CD4-positive, alpha-beta T cell treated with Interleukin-4 for 1 hour (primary cell): ENCODE results near the gene SLX4IP.
"Not testable (repeated sequence)": the region's sequence is repeated elsewhere in the genome, so short reads cannot be mapped to it uniquely, and the experiment has no call there.

Experiments
- DNase-seq, 2 donors: peaks; one replicate each; pipeline ENCODE4 v3.0.0-alpha.2; 2020 to 2022

The SLX4IP gene

GRCh38 chr20:10613426-10613825, 178.3 kb downstream of the SLX4IP start:
- not testable (repeated sequence) for DNase-seq

- no peak for DNase-seq
Measured at GRCh38 chr20:10613911-10614310, 178.8 kb downstream of the SLX4IP start.

- no peak for DNase-seq
Measured at GRCh38 chr20:10616212-10616611, 181.1 kb downstream of the SLX4IP start.

GRCh38 chr20:10617549-10618133, 182.5 kb downstream of the SLX4IP start:
- DNase-seq = not testable (repeated sequence)

GRCh38 chr20:10618611-10619245, 183.6 kb downstream of the SLX4IP start:
- DNase-seq = no peak

- no peak for DNase-seq
Measured at GRCh38 chr20:10619427-10619826, 184.3 kb downstream of the SLX4IP start.

- no peak for DNase-seq
Measured at GRCh38 chr20:10621149-10621548, 186.0 kb downstream of the SLX4IP start.

- DNase-seq = no peak
Measured at GRCh38 chr20:10622657-10623418, 187.7 kb downstream of the SLX4IP start.

- no peak for DNase-seq
Measured at GRCh38 chr20:10625641-10626040, 190.5 kb downstream of the SLX4IP start.

- no peak for DNase-seq
Measured at GRCh38 chr20:10626896-10627295, 191.8 kb downstream of the SLX4IP start.

- DNase-seq = no peak
Measured at GRCh38 chr20:10629946-10630650, 195.0 kb downstream of the SLX4IP start.

- DNase-seq = no peak
Measured at GRCh38 chr20:10631126-10631525, 196.0 kb downstream of the SLX4IP start.

GRCh38 chr20:10632721-10633509, 197.8 kb downstream of the SLX4IP start:
- DNase-seq = no peak

GRCh38 chr20:10633718-10634117, 198.6 kb downstream of the SLX4IP start:
- DNase-seq = no peak

GRCh38 chr20:10634211-10634610, 199.1 kb downstream of the SLX4IP start:
- DNase-seq = no peak

- no peak for DNase-seq
Measured at GRCh38 chr20:10634683-10635411, 199.7 kb downstream of the SLX4IP start.

GRCh38 chr20:10635476-10636208, 200.5 kb downstream of the SLX4IP start:
- no peak for DNase-seq

GRCh38 chr20:10636326-10636818, 201.3 kb downstream of the SLX4IP start:
- DNase-seq = no peak

- no peak for DNase-seq
Measured at GRCh38 chr20:10637031-10637559, 202.0 kb downstream of the SLX4IP start.

GRCh38 chr20:10637563-10637962, 202.5 kb downstream of the SLX4IP start:
- DNase-seq = no peak
